ENCODE data around the gene ALG14. TPM values are rescaled to one million over a fixed set of nuclear protein-coding genes. Genes with fewer than 3 reads are reported as not detected.
"Not testable (repeated sequence)": the region's sequence is repeated elsewhere in the genome, so short reads cannot be mapped to it uniquely, and the experiment has no call there.

ALG14 gene
- total and polyA plus RNA-seq, 2 donors (not counting 3 experiments of a cell fraction or from before 2014, with no cell fraction given), result 2.6 to 8.6 TPM

DNA sequence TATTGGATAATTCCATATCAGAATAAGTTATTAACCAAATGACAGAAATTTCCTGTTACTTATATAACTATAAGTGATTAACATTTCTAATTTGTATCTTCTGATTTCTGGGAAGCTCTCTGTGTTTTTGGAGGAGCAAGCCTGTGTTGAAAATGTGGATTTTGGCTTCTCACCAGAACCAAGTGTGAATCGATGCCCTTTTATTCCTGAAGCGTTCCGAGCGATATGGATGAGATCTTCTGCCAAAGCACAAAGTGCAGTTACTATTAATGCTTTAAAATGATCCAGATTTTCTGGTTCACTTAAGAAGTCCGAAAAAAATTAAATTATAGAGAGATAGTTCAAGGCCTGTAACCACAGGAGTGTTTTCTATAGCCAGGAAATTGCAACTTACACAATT lies 22.8 kb downstream of the ALG14 start:
- dilution Hi-C loops (cut with MboI; ENCODE audit: extremely low pct_ligation_motif_present, low sequenced_read_pairs), result loop anchor here (25.0 kb wide), 1 partner anchor 138 kb away; no protein-coding TSS in a partner anchor
- BruUV-seq (replicated peaks), result no TSS peak

DNA sequence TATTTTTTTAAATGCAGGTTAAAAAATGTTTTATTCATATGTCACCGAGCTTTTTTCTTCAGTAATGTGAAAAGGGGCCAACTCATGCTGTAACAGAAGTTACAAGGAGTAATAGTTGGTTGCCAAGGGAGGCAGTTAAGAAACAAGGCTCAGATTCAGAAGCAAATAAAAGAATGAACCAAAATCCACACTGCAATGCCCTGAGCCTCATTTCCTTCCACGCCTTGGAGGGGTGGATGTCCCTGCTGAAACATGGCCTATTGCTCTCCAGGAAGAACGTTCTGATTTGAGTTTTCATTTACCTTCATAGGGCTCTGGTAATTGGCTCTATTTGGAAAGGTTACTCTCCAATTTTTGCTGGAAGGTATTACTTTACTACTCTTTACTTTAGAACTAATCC lies 24.4 kb downstream of the ALG14 start:
- no peak for TF ChIP-seq MAX (IDR thresholded peaks at IDR 0.05; ENCODE audit: insufficient read depth, insufficient read length)
- TF ChIP-seq FOS (IDR thresholded peaks at IDR 0.05; ENCODE audit: borderline replicate concordance, insufficient read depth, low read length), result no peak
- no peak for TF ChIP-seq POLR2AphosphoS5 (IDR thresholded peaks at IDR 0.05; ENCODE audit: insufficient read depth, low read depth, low read length)
- no peak for TF ChIP-seq JUN (IDR thresholded peaks at IDR 0.05; ENCODE audit: borderline replicate concordance, insufficient read depth, insufficient read length, low read depth)
- TF ChIP-seq POLR2A (IDR thresholded peaks at IDR 0.05; ENCODE audit: low read depth, low read length), result no peak
- TF ChIP-seq MYC (IDR thresholded peaks at IDR 0.05; ENCODE audit: low read depth, low read length), result no peak
- TF ChIP-seq, protein P1, sequence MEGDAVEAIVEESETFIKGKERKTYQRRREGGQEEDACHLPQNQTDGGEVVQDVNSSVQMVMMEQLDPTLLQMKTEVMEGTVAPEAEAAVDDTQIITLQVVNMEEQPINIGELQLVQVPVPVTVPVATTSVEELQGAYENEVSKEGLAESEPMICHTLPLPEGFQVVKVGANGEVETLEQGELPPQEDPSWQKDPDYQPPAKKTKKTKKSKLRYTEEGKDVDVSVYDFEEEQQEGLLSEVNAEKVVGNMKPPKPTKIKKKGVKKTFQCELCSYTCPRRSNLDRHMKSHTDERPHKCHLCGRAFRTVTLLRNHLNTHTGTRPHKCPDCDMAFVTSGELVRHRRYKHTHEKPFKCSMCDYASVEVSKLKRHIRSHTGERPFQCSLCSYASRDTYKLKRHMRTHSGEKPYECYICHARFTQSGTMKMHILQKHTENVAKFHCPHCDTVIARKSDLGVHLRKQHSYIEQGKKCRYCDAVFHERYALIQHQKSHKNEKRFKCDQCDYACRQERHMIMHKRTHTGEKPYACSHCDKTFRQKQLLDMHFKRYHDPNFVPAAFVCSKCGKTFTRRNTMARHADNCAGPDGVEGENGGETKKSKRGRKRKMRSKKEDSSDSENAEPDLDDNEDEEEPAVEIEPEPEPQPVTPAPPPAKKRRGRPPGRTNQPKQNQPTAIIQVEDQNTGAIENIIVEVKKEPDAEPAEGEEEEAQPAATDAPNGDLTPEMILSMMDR (IDR thresholded peaks at IDR 0.05; ENCODE audit: extremely low read depth in 1 of 2, insufficient read depth in 1 of 2, low read depth in 1 of 2, low read length in 2 of 2), result no peak
- H2AFZ ChIP-seq (ENCODE audit: low read depth, low read length), result no peak overlapping the region
- H3K4me2 ChIP-seq (ENCODE audit: insufficient read depth, low read length), result no peak overlapping the region
- DNase-seq (ENCODE audit: low read depth, low spot score) (no peak), FAIRE-seq (no peak)
- H3K79me2 ChIP-seq (ENCODE audit: control insufficient read depth, insufficient read depth, low read length), result no peaks in the 10 kb centered on the region
- intact Hi-C loops (cut with micrococcal nuclease) (no loop called here), dilution Hi-C loops (cut with MboI; ENCODE audit: extremely low pct_ligation_motif_present, low sequenced_read_pairs) (loop anchor here (25.0 kb wide), 1 partner anchor 136 kb away; no protein-coding TSS in a partner anchor)
- no peaks in the 10 kb centered on the region for H3K9me1 ChIP-seq (replicated peaks; ENCODE audit: control insufficient read depth, extremely low read depth, insufficient read depth, low read length)
- BruUV-seq (replicated peaks), result no TSS peak
- no peaks in the 10 kb centered on the region for H3K36me3 ChIP-seq (ENCODE audit: control insufficient read depth in 2 of 2, extremely low read depth in 1 of 2, insufficient read depth in 2 of 2, low read length in 2 of 2)
- ChIA-PET POLR2A (no interaction called here), CTCF (interaction anchor here (0.6 to 3.9 kb wide), 4 partner anchors 174 to 242 kb away, joined by 3 to 12 read pairs (median 3); no protein-coding TSS in a partner anchor)
- H3K9ac ChIP-seq (replicated peaks; ENCODE audit: extremely low read depth, insufficient read depth, low read length), result no peak overlapping the region
- H3K4me3 ChIP-seq (replicated peaks in 1 of 3; ENCODE audit: insufficient read depth in 1 of 3, low read depth in 1 of 3, low read length in 3 of 3), result no peak overlapping the region
- no peaks in the 10 kb centered on the region for H4K20me1 ChIP-seq (replicated peaks; ENCODE audit: control insufficient read depth, extremely low read depth, insufficient read depth, low read length)
- H3K9me3 ChIP-seq (replicated peaks; ENCODE audit: control insufficient read depth, insufficient read depth, low read length), result no peaks in the 10 kb centered on the region
- no peaks in the 10 kb centered on the region for H3K27me3 ChIP-seq (ENCODE audit: control insufficient read depth in 2 of 2, insufficient read depth in 2 of 2, low read length in 2 of 2)
- H3K27ac ChIP-seq (ENCODE audit: insufficient read depth, low read depth, low read length), result no peak overlapping the region
- H3K4me1 ChIP-seq (ENCODE audit: control insufficient read depth, extremely low read depth, insufficient read depth, low read length), result no peaks in the 10 kb centered on the region

More for the DNA sequence above, 22.8 kb downstream of the ALG14 start:
- CTCF ChIA-PET, result interaction anchor here (0.7 to 3.9 kb wide), 5 partner anchors 8 to 195 kb away, joined by 3 to 12 read pairs (median 4); partner anchors contain the start of gene RWDD3
- no peak for DNase-seq (ENCODE audit: low read depth, low spot score)
- Histone ChIP-seq H3K9ac (replicated peaks; ENCODE audit: extremely low read depth, insufficient read depth, low read length) (no peak overlapping the region), H3K27ac (ENCODE audit: insufficient read depth, low read depth, low read length) (no peak overlapping the region), H3K36me3 (ENCODE audit: control insufficient read depth in 2 of 2, extremely low read depth in 1 of 2, insufficient read depth in 2 of 2, low read length in 2 of 2) (no peaks in the 10 kb centered on the region), H3K9me1 (replicated peaks; ENCODE audit: control insufficient read depth, extremely low read depth, insufficient read depth, low read length) (no peaks in the 10 kb centered on the region), H3K4me1 (ENCODE audit: control insufficient read depth, extremely low read depth, insufficient read depth, low read length) (no peaks in the 10 kb centered on the region), H3K9me3 (replicated peaks; ENCODE audit: control insufficient read depth, insufficient read depth, low read length) (no peaks in the 10 kb centered on the region), H3K4me3 (replicated peaks in 1 of 3; ENCODE audit: insufficient read depth in 1 of 3, low read depth in 1 of 3, low read length in 3 of 3) (no peak overlapping the region), H4K20me1 (replicated peaks; ENCODE audit: control insufficient read depth, extremely low read depth, insufficient read depth, low read length) (no peaks in the 10 kb centered on the region), H3K27me3 (ENCODE audit: control insufficient read depth in 2 of 2, insufficient read depth in 2 of 2, low read length in 2 of 2) (no peaks in the 10 kb centered on the region), H2AFZ (ENCODE audit: low read depth, low read length) (no peak overlapping the region), H3K79me2 (ENCODE audit: control insufficient read depth, insufficient read depth, low read length) (no peaks in the 10 kb centered on the region), H3K4me2 (ENCODE audit: insufficient read depth, low read length) (no peak overlapping the region)
- POLR2A ChIA-PET, result no interaction called here
- TF ChIP-seq POLR2AphosphoS5 (IDR thresholded peaks at IDR 0.05; ENCODE audit: insufficient read depth, low read depth, low read length), result no peak
- TF ChIP-seq EZH2 (IDR thresholded peaks at IDR 0.05; ENCODE audit: borderline replicate concordance, low read depth, low read length, severe bottlenecking), result no peak
- intact Hi-C loops (cut with micrococcal nuclease), result no loop called here
- FAIRE-seq, result no peak

- DNase-seq (ENCODE audit: low read depth, low spot score); H3K4me1 ChIP-seq (ENCODE audit: control insufficient read depth, extremely low read depth, insufficient read depth, low read length); BruUV-seq (replicated peaks); H3K27me3 ChIP-seq (ENCODE audit: control insufficient read depth in 2 of 2, insufficient read depth in 2 of 2, low read length in 2 of 2); H3K36me3 ChIP-seq (ENCODE audit: control insufficient read depth in 2 of 2, extremely low read depth in 1 of 2, insufficient read depth in 2 of 2, low read length in 2 of 2); H3K4me2 ChIP-seq (ENCODE audit: insufficient read depth, low read length); H3K4me3 ChIP-seq (replicated peaks in 1 of 3; ENCODE audit: insufficient read depth in 1 of 3, low read depth in 1 of 3, low read length in 3 of 3); FAIRE-seq; H3K9me3 ChIP-seq (replicated peaks; ENCODE audit: control insufficient read depth, insufficient read depth, low read length); H3K9me1 ChIP-seq (replicated peaks; ENCODE audit: control insufficient read depth, extremely low read depth, insufficient read depth, low read length); H3K79me2 ChIP-seq (ENCODE audit: control insufficient read depth, insufficient read depth, low read length); H2AFZ ChIP-seq (ENCODE audit: low read depth, low read length); H4K20me1 ChIP-seq (replicated peaks; ENCODE audit: control insufficient read depth, extremely low read depth, insufficient read depth, low read length); H3K9ac ChIP-seq (replicated peaks; ENCODE audit: extremely low read depth, insufficient read depth, low read length); H3K27ac ChIP-seq (ENCODE audit: insufficient read depth, low read depth, low read length); POLR2A ChIA-PET; intact Hi-C loops (cut with micrococcal nuclease): not testable (repeated sequence)
- dilution Hi-C loops (cut with MboI; ENCODE audit: extremely low pct_ligation_motif_present, low sequenced_read_pairs), result loop anchor here (25.0 kb wide), 1 partner anchor 135 kb away; no protein-coding TSS in a partner anchor
- CTCF ChIA-PET, result interaction anchor here (1.0 to 3.9 kb wide), 2 partner anchors 186 to 193 kb away, joined by 3 to 12 read pairs; no protein-coding TSS in a partner anchor
Measured at GRCh38 chr1:95047624-95048023, 25.1 kb downstream of the ALG14 start.

Measured in endothelial cell of umbilical vein (primary cell).